HG03135 (cell line): ENCODE measurements around the gene PRKCH.
"Not testable (repeated sequence)": the region's sequence is repeated elsewhere in the genome, so short reads cannot be mapped to it uniquely, and the experiment has no call there.

Experiments used
- ATAC-seq: cut with Tn5 transposase; IDR thresholded peaks from one replicate; pipeline ENCODE4 v1.9.1; 2021; ENCODE audit warnings: mild to moderate bottlenecking, moderate library complexity; ENCODE audit not compliant: unreplicated experiment

Gene PRKCH

GRCh38 chr14:61524211-61524806, 202.9 kb downstream of the PRKCH start:
- no peak for ATAC-seq

GRCh38 chr14:61524936-61525292, 203.5 kb downstream of the PRKCH start:
- ATAC-seq: no peak

GRCh38 chr14:61525293-61526011, 204.1 kb downstream of the PRKCH start:
- ATAC-seq: peak; percentile 72

- no peak for ATAC-seq
Measured at GRCh38 chr14:61526405-61527312, 205.3 kb downstream of the PRKCH start.

- no peak for ATAC-seq
Measured at GRCh38 chr14:61527325-61528100, 206.1 kb downstream of the PRKCH start.

GRCh38 chr14:61528591-61529021, 207.2 kb downstream of the PRKCH start:
- no peak for ATAC-seq

- ATAC-seq: not testable (repeated sequence)
Measured at GRCh38 chr14:61529360-61529759, 208.0 kb downstream of the PRKCH start.

GRCh38 chr14:61530296-61530695, 208.9 kb downstream of the PRKCH start:
- ATAC-seq: no peak

- ATAC-seq: no peak
Measured at GRCh38 chr14:61530896-61531295, 209.5 kb downstream of the PRKCH start.

- ATAC-seq: no peak
Measured at GRCh38 chr14:61531465-61532122, 210.2 kb downstream of the PRKCH start.

- ATAC-seq: no peak
Measured at GRCh38 chr14:61532123-61532505, 210.7 kb downstream of the PRKCH start.

GRCh38 chr14:61532763-61533162, 211.4 kb downstream of the PRKCH start:
- no peak for ATAC-seq

- no peak for ATAC-seq
Measured at GRCh38 chr14:61533513-61534255, 212.3 kb downstream of the PRKCH start.

GRCh38 chr14:61535032-61535431, 213.7 kb downstream of the PRKCH start:
- no peak for ATAC-seq

- ATAC-seq: no peak
Measured at GRCh38 chr14:61535458-61535857, 214.1 kb downstream of the PRKCH start.

- ATAC-seq: no peak
Measured at GRCh38 chr14:61536661-61537562, 215.5 kb downstream of the PRKCH start.

GRCh38 chr14:61537563-61538463, 216.4 kb downstream of the PRKCH start:
- ATAC-seq: no peak
